Endothelial cell of umbilical vein (primary cell): ENCODE measurements around the gene MSL1. TPM values are rescaled to one million over a fixed set of nuclear protein-coding genes. Genes with fewer than 3 reads are reported as not detected.

ENCODE experiments used
- BruUV-seq: library from RNA; stranded (reverse); fragments of 400-500 nt; replicated peaks from 2 replicates; lab custom pipeline; 2021; lab: Mats Ljungman, UMichigan
- CTCF ChIA-PET: fragments of 300-600, 350-600 bp; sonication (Branson Sonifier 250); formaldehyde crosslinking; loops from one replicate; lab custom pipeline; 2021; ENCODE audit warnings: antibody characterized with exemption, inconsistent platforms; lab: Charles Lee
- POLR2A ChIA-PET: fragments of 300-600, 350-600 bp; sonication (Branson Sonifier 250); formaldehyde crosslinking; loops from one replicate; lab custom pipeline; 2021; ENCODE audit warnings: antibody characterized with exemption, inconsistent platforms; lab: Charles Lee
- DNase-seq: peaks from one replicate; pipeline ENCODE4 v3.0.0-alpha.2; 2011; ENCODE audit warnings: low read depth, low spot score
- FAIRE-seq: peaks from 2 replicates; lab custom pipeline; 2011; peaks lifted over from hg19 to GRCh38; lab: Jason Lieb, UNC
- H2AFZ ChIP-seq: 2 replicates; pipeline ENCODE4 v1.6.0; 2012; ENCODE audit warnings: low read depth, low read length, control low read depth, inconsistent platforms
- H3K27ac ChIP-seq: 2 replicates; pipeline ENCODE4 v1.5.1; 2011; ENCODE audit warnings: low read depth, mild to moderate bottlenecking, control low read depth, low read length, moderate library complexity; ENCODE audit not compliant: insufficient read depth
- H3K27me3 ChIP-seq, 2 experiments: 2 replicates each; pipeline versions ENCODE4 v1.6.0 to v1.6.1; 2011; ENCODE audit warnings: low read length in 2 of 2, mixed read lengths in 1 of 2; ENCODE audit not compliant: control insufficient read depth in 2 of 2, insufficient read depth in 2 of 2
- H3K36me3 ChIP-seq, 2 experiments: 2 replicates in 1 of 2; 3 replicates in 1 of 2; pipeline ENCODE4 v1.5.1; 2011; ENCODE audit warnings: low read length in 2 of 2, mild to moderate bottlenecking in 1 of 2, moderate library complexity in 1 of 2; ENCODE audit not compliant: control insufficient read depth in 2 of 2, insufficient read depth in 2 of 2; ENCODE audit errors: extremely low read depth in 1 of 2
- H3K4me1 ChIP-seq: 3 replicates; pipeline ENCODE4 v1.5.1; 2011; ENCODE audit warnings: mild to moderate bottlenecking, low read length; ENCODE audit not compliant: control insufficient read depth, insufficient read depth; ENCODE audit errors: extremely low read depth
- H3K4me2 ChIP-seq: 2 replicates; pipeline ENCODE4 v1.6.1; 2011; ENCODE audit warnings: low read length, control low read depth, mixed read lengths; ENCODE audit not compliant: insufficient read depth
- H3K4me3 ChIP-seq, 3 experiments: fragments of 200-600 bp in 1 of 3; sonication (generic), shearing (Covaris generic) in 1 of 3; replicated peaks in 1 of 3; 2 replicates each; pipeline ENCODE4 v1.5.1; 2011 to 2016; ENCODE audit warnings: control low read depth in 3 of 3, low read length in 3 of 3, mild to moderate bottlenecking in 2 of 3, inconsistent platforms in 1 of 3, low read depth in 1 of 3, moderate library complexity in 1 of 3; ENCODE audit not compliant: insufficient read depth in 1 of 3
- H3K79me2 ChIP-seq: 2 replicates; pipeline ENCODE4 v1.6.0; 2012; ENCODE audit warnings: low read length, inconsistent platforms; ENCODE audit not compliant: control insufficient read depth, insufficient read depth
- H3K9ac ChIP-seq: replicated peaks from 2 replicates; pipeline ENCODE3; 2011; ENCODE audit warnings: low read length, control low read depth; ENCODE audit not compliant: insufficient read depth; ENCODE audit errors: extremely low read depth
- H3K9me1 ChIP-seq: replicated peaks from 3 replicates; pipeline ENCODE4 v1.6.0; 2011; ENCODE audit warnings: mild to moderate bottlenecking, low read length; ENCODE audit not compliant: control insufficient read depth, insufficient read depth; ENCODE audit errors: extremely low read depth
- H3K9me3 ChIP-seq: replicated peaks from 2 replicates; pipeline ENCODE4 v1.5.1; 2012; ENCODE audit warnings: low read length, inconsistent platforms; ENCODE audit not compliant: control insufficient read depth, insufficient read depth
- H4K20me1 ChIP-seq: replicated peaks from 2 replicates; pipeline ENCODE3; 2011; ENCODE audit warnings: mild to moderate bottlenecking, low read length; ENCODE audit not compliant: control insufficient read depth, insufficient read depth; ENCODE audit errors: extremely low read depth
- EZH2 ChIP-seq: IDR thresholded peaks from 2 replicates; pipeline ENCODE4 v1.6.1; 2012; ENCODE audit warnings: borderline replicate concordance, low read depth, mild to moderate bottlenecking, moderate library complexity, low read length, inconsistent platforms; ENCODE audit not compliant: severe bottlenecking
- FOS ChIP-seq: IDR thresholded peaks from 2 replicates; pipeline ENCODE4 v1.6.1; 2011; ENCODE audit warnings: mild to moderate bottlenecking, low read length, moderate library complexity, borderline replicate concordance; ENCODE audit not compliant: insufficient read depth
- GATA2 ChIP-seq: IDR thresholded peaks from 2 replicates; pipeline ENCODE4 v1.7.0; 2011; ENCODE audit warnings: low read depth, mild to moderate bottlenecking, moderate library complexity, mixed read lengths, low read length; ENCODE audit not compliant: insufficient read length, insufficient read depth
- JUN ChIP-seq: IDR thresholded peaks from 2 replicates; pipeline ENCODE4 v1.6.1; 2011; ENCODE audit warnings: borderline replicate concordance, low read depth; ENCODE audit not compliant: insufficient read length, insufficient read depth
- MAX ChIP-seq: IDR thresholded peaks from 2 replicates; pipeline ENCODE4 v1.6.1; 2011; ENCODE audit not compliant: insufficient read depth, insufficient read length
- MYC ChIP-seq: IDR thresholded peaks from one replicate; pipeline ENCODE4 v1.6.1; 2011; ENCODE audit warnings: mild to moderate bottlenecking, low read depth, low read length
- POLR2A ChIP-seq: IDR thresholded peaks from 2 replicates; pipeline ENCODE4 v1.6.1; 2012; ENCODE audit warnings: low read depth, mild to moderate bottlenecking, control low read depth, low read length
- POLR2AphosphoS5 ChIP-seq: IDR thresholded peaks from 2 replicates; pipeline ENCODE4 v1.6.1; 2012; ENCODE audit warnings: low read depth, mild to moderate bottlenecking, control low read depth, low read length, moderate library complexity; ENCODE audit not compliant: insufficient read depth
- dilution Hi-C: fragments of 300-500 bp; cut with MboI; formaldehyde crosslinking; loops from one replicate; pipeline ENCODE4 v1.15.0; 2019; ENCODE audit warnings: low sequenced_read_pairs; ENCODE audit not compliant: extremely low pct_ligation_motif_present
- intact Hi-C: fragments of 100-400 bp; cut with micrococcal nuclease; formaldehyde crosslinking; loops from one replicate; pipeline ENCODE4 v1.10.0; 2022
- polyA plus RNA-seq, 4 experiments: library from polyadenylated mRNA; depleted of rRNA in 3 of 4; stranded (reverse) in 3 of 4; unstranded in 1 of 4; fragments of >200 nt; gene quantifications; 2 replicates each; pipeline versions ENCODE4 v1.2.1 to v1.2.3, GENCODE V29; 2011 to 2012; ENCODE audit warnings: missing spikeins in 1 of 4
- total RNA-seq: library from RNA; stranded (reverse); gene quantifications from 2 replicates; pipeline ENCODE4 v1.2.3, GENCODE V29; 2021
- TF ChIP-seq, protein P1 (sequence below), 2 donors: IDR thresholded peaks; 1 replicate in 1 of 2; 2 replicates in 1 of 2; pipeline ENCODE4 v1.5.1; 2011; ENCODE audit warnings: low read length in 2 of 2, mild to moderate bottlenecking in 2 of 2, moderate library complexity in 2 of 2, control low read depth in 1 of 2, inconsistent platforms in 1 of 2, low read depth in 1 of 2; ENCODE audit not compliant: insufficient read depth in 1 of 2; ENCODE audit errors: extremely low read depth in 1 of 2

The MSL1 gene
- total and polyA plus RNA-seq, 2 donors (not counting 3 experiments of a cell fraction or from before 2014, with no cell fraction given), result 30.9 to 95.0 TPM

DNA sequence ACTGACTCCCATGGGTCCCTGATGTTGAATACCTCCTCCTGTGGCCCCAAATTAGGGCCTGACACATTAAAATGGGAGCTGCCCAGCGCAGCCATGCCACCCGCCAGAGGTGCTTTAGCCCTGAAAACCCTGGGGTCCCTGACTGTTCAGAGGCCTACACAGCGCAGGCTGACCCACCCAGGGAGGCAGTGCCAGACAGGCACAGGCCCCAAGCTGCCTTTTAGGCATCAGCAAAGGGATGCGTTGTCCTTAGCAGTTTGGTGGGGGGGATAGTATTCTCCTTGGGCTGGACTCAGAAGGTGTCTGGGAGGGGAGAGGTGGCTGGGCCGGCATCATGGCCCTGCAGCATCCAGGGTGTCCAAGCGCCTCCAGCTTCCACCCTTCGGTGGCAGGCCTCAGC is 56.9 kb downstream of the MSL1 start:
- dilution Hi-C loops, result no loop called here
- H3K4me2 ChIP-seq, result no peak overlapping the region
- BruUV-seq, result no TSS peak
- H3K9me3 ChIP-seq, result no peaks in the 10 kb centered on the region
- FAIRE-seq (no peak), DNase-seq (no peak)
- H3K9me1 ChIP-seq, result no peaks in the 10 kb centered on the region
- no peak overlapping the region for H2AFZ ChIP-seq
- H4K20me1 ChIP-seq, result no peaks in the 10 kb centered on the region
- H3K4me3 ChIP-seq, result no peak overlapping the region
- no peak overlapping the region for H3K27ac ChIP-seq
- no peak for TF ChIP-seq MYC
- TF ChIP-seq MAX, result no peak
- TF ChIP-seq, protein P1, sequence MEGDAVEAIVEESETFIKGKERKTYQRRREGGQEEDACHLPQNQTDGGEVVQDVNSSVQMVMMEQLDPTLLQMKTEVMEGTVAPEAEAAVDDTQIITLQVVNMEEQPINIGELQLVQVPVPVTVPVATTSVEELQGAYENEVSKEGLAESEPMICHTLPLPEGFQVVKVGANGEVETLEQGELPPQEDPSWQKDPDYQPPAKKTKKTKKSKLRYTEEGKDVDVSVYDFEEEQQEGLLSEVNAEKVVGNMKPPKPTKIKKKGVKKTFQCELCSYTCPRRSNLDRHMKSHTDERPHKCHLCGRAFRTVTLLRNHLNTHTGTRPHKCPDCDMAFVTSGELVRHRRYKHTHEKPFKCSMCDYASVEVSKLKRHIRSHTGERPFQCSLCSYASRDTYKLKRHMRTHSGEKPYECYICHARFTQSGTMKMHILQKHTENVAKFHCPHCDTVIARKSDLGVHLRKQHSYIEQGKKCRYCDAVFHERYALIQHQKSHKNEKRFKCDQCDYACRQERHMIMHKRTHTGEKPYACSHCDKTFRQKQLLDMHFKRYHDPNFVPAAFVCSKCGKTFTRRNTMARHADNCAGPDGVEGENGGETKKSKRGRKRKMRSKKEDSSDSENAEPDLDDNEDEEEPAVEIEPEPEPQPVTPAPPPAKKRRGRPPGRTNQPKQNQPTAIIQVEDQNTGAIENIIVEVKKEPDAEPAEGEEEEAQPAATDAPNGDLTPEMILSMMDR (IDR thresholded peaks at IDR 0.05; ENCODE audit: extremely low read depth in 1 of 2, insufficient read depth in 1 of 2, low read depth in 1 of 2, low read length in 2 of 2), result no peak
- TF ChIP-seq JUN, result no peak
- no peak for TF ChIP-seq POLR2AphosphoS5
- no peak for TF ChIP-seq FOS
- no peak for TF ChIP-seq POLR2A
- TF ChIP-seq EZH2, result no peak
- TF ChIP-seq GATA2, result no peak
- intact Hi-C loops, result no loop called here
- H3K9ac ChIP-seq, result no peak overlapping the region
- ChIA-PET CTCF (interaction anchor here (0.9 to 1.7 kb wide), 3 partner anchors 10 to 13 kb away, joined by 3 to 18 read pairs (median 4); no protein-coding TSS in a partner anchor), POLR2A (no interaction called here)
- no peaks in the 10 kb centered on the region for H3K27me3 ChIP-seq
- peaks cover 0 to 13% of the 10 kb centered on the region in 2 experiments for H3K36me3 ChIP-seq
- peaks cover 3% of the 10 kb centered on the region for H3K4me1 ChIP-seq
- no peaks in the 10 kb centered on the region for H3K79me2 ChIP-seq
